HepG2 (cell line): ENCODE results near the gene VCL.

Experiments used
- AGO2 ChIP-seq: fragments of 200-400 bp; formaldehyde crosslinking; optimal IDR thresholded peaks from 2 replicates; pipeline ENCODE3; 2017; ENCODE audit warnings: mild to moderate bottlenecking, low read depth, low read length, moderate library complexity
- CBFB ChIP-seq: sonication (generic); formaldehyde crosslinking; IDR thresholded peaks from 2 replicates; pipeline ENCODE4 v1.4.0; 2020; ENCODE audit warnings: missing genetic modification reagents
- EZH2 ChIP-seq: conservative IDR thresholded peaks from 2 replicates; pipeline ENCODE4 v1.6.1; 2012; ENCODE audit warnings: mild to moderate bottlenecking, low read depth, low read length, moderate library complexity
- FOXA3 ChIP-seq: IDR thresholded peaks from 2 replicates; pipeline ENCODE4 v1.6.1; 2016; ENCODE audit warnings: missing genetic modification reagents, missing compliant biosample characterization
- KAT8 ChIP-seq: IDR thresholded peaks from 2 replicates; pipeline ENCODE4 v1.6.1; 2016; ENCODE audit warnings: missing genetic modification reagents, missing compliant biosample characterization
- KLF15 ChIP-seq: sonication (generic); formaldehyde crosslinking; IDR thresholded peaks from 2 replicates; pipeline ENCODE4 v1.8.1; 2023; ENCODE audit warnings: borderline replicate concordance, mild to moderate bottlenecking, inconsistent platforms, missing genetic modification reagents, mixed read lengths
- RBAK ChIP-seq: sonication (generic); formaldehyde crosslinking; IDR thresholded peaks from 2 replicates; pipeline ENCODE4 v1.5.1; 2020; ENCODE audit warnings: mild to moderate bottlenecking, missing genetic modification reagents
- SIN3A ChIP-seq: IDR thresholded peaks from 2 replicates; pipeline ENCODE4 v1.6.1; 2011; ENCODE audit warnings: low read depth, mild to moderate bottlenecking, control low read depth, low read length, borderline replicate concordance
- SRY ChIP-seq: sonication (generic); formaldehyde crosslinking; IDR thresholded peaks from 2 replicates; pipeline ENCODE4 v1.8.0; 2022; ENCODE audit warnings: mild to moderate bottlenecking, missing genetic modification reagents
- ZNF235 ChIP-seq: sonication (generic); formaldehyde crosslinking; IDR thresholded peaks from 2 replicates; pipeline ENCODE4 v1.8.1; 2023; ENCODE audit warnings: mild to moderate bottlenecking, missing genetic modification reagents, borderline replicate concordance
- TF ChIP-seq, protein P1 (sequence below): sonication (generic); formaldehyde crosslinking; IDR thresholded peaks from 2 replicates; pipeline ENCODE4 v1.5.0; 2020; ENCODE audit warnings: mild to moderate bottlenecking, missing genetic modification reagents, moderate library complexity
- TF ChIP-seq, protein P2 (sequence below): sonication (generic); formaldehyde crosslinking; IDR thresholded peaks from 2 replicates; pipeline ENCODE4 v1.4.0; 2020; ENCODE audit warnings: missing genetic modification reagents

DNA sequence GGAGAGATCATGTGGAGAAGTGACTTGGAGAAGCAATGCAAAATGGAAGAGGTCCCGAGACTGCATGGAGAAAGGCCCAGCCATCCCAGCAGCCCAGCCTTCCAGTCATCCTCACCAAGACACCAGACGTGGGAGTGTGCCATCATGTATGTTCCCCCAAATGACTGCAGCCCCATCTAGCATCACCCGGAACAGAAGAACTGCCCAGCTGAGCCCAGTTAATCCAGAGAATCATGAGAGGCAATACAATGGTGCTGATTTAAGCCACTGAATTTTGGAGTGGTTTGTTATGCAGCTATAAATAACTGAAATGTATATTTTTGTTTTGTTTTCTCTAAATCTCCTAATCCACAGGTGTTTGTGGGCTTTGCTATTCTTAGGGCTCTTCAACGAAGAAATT is 22.5 kb upstream of the VCL start:
- TF ChIP-seq FOXA3 (no peak), KAT8 (no peak), ZNF235 (CRISPR knock-in tag) (no peak), CBFB (CRISPR knock-in tag) (no peak), AGO2 (no peak), EZH2 (no peak), SRY (no peak), SIN3A (no peak), RBAK (CRISPR knock-in tag) (no peak), KLF15 (CRISPR knock-in tag) (no peak)
- TF ChIP-seq, protein P1, sequence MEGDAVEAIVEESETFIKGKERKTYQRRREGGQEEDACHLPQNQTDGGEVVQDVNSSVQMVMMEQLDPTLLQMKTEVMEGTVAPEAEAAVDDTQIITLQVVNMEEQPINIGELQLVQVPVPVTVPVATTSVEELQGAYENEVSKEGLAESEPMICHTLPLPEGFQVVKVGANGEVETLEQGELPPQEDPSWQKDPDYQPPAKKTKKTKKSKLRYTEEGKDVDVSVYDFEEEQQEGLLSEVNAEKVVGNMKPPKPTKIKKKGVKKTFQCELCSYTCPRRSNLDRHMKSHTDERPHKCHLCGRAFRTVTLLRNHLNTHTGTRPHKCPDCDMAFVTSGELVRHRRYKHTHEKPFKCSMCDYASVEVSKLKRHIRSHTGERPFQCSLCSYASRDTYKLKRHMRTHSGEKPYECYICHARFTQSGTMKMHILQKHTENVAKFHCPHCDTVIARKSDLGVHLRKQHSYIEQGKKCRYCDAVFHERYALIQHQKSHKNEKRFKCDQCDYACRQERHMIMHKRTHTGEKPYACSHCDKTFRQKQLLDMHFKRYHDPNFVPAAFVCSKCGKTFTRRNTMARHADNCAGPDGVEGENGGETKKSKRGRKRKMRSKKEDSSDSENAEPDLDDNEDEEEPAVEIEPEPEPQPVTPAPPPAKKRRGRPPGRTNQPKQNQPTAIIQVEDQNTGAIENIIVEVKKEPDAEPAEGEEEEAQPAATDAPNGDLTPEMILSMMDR (CRISPR knock-in tag) = no peak
- TF ChIP-seq, protein P2, sequence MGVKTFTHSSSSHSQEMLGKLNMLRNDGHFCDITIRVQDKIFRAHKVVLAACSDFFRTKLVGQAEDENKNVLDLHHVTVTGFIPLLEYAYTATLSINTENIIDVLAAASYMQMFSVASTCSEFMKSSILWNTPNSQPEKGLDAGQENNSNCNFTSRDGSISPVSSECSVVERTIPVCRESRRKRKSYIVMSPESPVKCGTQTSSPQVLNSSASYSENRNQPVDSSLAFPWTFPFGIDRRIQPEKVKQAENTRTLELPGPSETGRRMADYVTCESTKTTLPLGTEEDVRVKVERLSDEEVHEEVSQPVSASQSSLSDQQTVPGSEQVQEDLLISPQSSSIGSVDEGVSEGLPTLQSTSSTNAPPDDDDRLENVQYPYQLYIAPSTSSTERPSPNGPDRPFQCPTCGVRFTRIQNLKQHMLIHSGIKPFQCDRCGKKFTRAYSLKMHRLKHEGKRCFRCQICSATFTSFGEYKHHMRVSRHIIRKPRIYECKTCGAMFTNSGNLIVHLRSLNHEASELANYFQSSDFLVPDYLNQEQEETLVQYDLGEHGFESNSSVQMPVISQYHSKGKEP (CRISPR knock-in tag) = no peak
